Sigmoid colon (tissue), 7 donors: ENCODE data around the gene HOXB8. TPM values are rescaled to one million over a fixed set of nuclear protein-coding genes. Genes with fewer than 3 reads are reported as not detected.
A peak's percentile ranks its signal among the peaks of the same experiment; 100 is the strongest.

Experiments
- DNase-seq: peaks from one replicate; pipeline ENCODE4 v3.0.0-alpha.2; 2019
- H3K27ac ChIP-seq, 4 donors: fragments of 200-600 bp; sonication (generic); one replicate each; pipeline ENCODE4 v1.5.1; 2016 to 2019; ENCODE audit warnings: mild to moderate bottlenecking in 1 of 4
- H3K27me3 ChIP-seq, 3 donors: fragments of 200-600 bp; sonication (generic); one replicate each; pipeline ENCODE4 v1.5.1; 2019; ENCODE audit warnings: mild to moderate bottlenecking in 1 of 3
- H3K36me3 ChIP-seq, 4 donors: fragments of 200-600 bp; sonication (generic); one replicate each; pipeline ENCODE4 v1.5.1; 2016 to 2019
- H3K4me1 ChIP-seq, 4 donors: fragments of 200-600 bp; sonication (generic); one replicate each; pipeline ENCODE4 v1.5.1; 2017 to 2019
- H3K4me3 ChIP-seq, 4 donors: fragments of 200-600 bp; sonication (generic); one replicate each; pipeline ENCODE4 v1.5.1; 2017 to 2019; ENCODE audit warnings: mild to moderate bottlenecking in 2 of 4, moderate library complexity in 1 of 4
- H3K9me3 ChIP-seq, 4 donors: fragments of 200-600 bp in 3 of 4; sonication (generic) in 3 of 4; one replicate each; pipeline versions ENCODE4 v1.5.1 to v1.6.1; 2013 to 2019
- CTCF ChIP-seq, 4 experiments: fragments of 450-650 bp in 3 of 4; fragments of 200-600 bp in 1 of 4; IDR thresholded peaks; one replicate each; pipeline ENCODE4 v1.5.1; 2016 to 2019; ENCODE audit warnings: antibody characterized with exemption in 4 of 4, mild to moderate bottlenecking in 3 of 4, moderate library complexity in 2 of 4
- EP300 ChIP-seq, 4 donors: sonication (generic); formaldehyde crosslinking; IDR thresholded peaks; one replicate each; pipeline ENCODE4 v1.6.1; 2017; ENCODE audit warnings: antibody characterized with exemption in 4 of 4
- POLR2A ChIP-seq, 2 donors: fragments of 450-650 bp; IDR thresholded peaks; one replicate each; pipeline ENCODE4 v1.6.1; 2016; ENCODE audit warnings: antibody characterized with exemption in 2 of 2, mild to moderate bottlenecking in 2 of 2, moderate library complexity in 2 of 2
- POLR2AphosphoS5 ChIP-seq, 4 donors: sonication (generic); formaldehyde crosslinking; IDR thresholded peaks; one replicate each; pipeline ENCODE4 v1.6.1; 2017; ENCODE audit warnings: antibody characterized with exemption in 4 of 4
- WGBS, 2 donors: extraction: QIAGEN DNeasy Blood & Tissue Kit; methylation state at CpG; one replicate each; pipeline ENCODE4 v1.1.7; 2013; 5-methylcytosine and 5-hydroxymethylcytosine counted together
- intact Hi-C: fragments of 100-400 bp; cut with DNase I; formaldehyde crosslinking; loops from one replicate; pipeline ENCODE4 v1.15.1; 2023
- polyA plus RNA-seq, 3 donors: library from polyadenylated mRNA; stranded (reverse); fragments of 200-250 nt; gene quantifications; one replicate each; pipeline ENCODE4 v1.2.3, GENCODE V29; 2013
- total RNA-seq, 4 donors: library from RNA; depleted of rRNA; stranded (reverse); fragments of >200 nt; gene quantifications; one replicate each; pipeline ENCODE4 v1.1.0, GENCODE V29; 2016
- donor health status: healthy with polysubstance abuse.
- donor health status: Bipolar disorder and iron deficiency.
- donor health status: healthy.

Gene HOXB8
- total and polyA plus RNA-seq, 7 donors = 0.68 to 3.4 (median 2.2) TPM; not detected in 3

DNA sequence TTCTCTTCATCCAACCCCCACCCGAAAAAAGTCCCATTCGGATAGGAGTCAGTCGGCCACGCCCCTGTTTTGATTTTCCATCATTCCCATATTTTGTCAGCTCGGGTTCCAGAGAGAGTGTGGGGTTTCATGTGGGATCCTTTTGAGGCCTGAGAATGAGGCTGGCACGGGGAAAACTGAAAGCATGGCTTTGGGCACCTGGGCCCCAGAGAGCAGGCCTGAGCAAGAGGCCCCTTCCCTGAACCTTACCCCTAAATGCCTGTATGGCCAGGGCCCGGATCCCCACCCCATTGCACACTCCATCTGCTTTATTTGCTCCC is 32.4 kb downstream of the HOXB8 start:
- peaks cover 0 to 66% (median 46%) of the 10 kb centered on the region in 4 donors for H3K4me1 ChIP-seq
- DNase-seq = no peak
- H3K9me3 ChIP-seq = no peaks in the 10 kb centered on the region
- no peaks in the 10 kb centered on the region for H3K27me3 ChIP-seq
- TF ChIP-seq POLR2AphosphoS5 (IDR thresholded peaks at IDR 0.05) (no peak), POLR2A (IDR thresholded peaks at IDR 0.05) (no peak), EP300 (IDR thresholded peaks at IDR 0.05) (no peak)
- H3K4me3 ChIP-seq = peak overlapping the region; percentile 66 to 84 (median 70)
- H3K36me3 ChIP-seq = no peaks in the 10 kb centered on the region
- WGBS, 2 donors = 42 to 43% methylated on average over 7 of the region's 7 CpGs
- peak overlapping the region; percentile 94 to 99 (median 96) for H3K27ac ChIP-seq
- intact Hi-C loops = no loop called here

DNA sequence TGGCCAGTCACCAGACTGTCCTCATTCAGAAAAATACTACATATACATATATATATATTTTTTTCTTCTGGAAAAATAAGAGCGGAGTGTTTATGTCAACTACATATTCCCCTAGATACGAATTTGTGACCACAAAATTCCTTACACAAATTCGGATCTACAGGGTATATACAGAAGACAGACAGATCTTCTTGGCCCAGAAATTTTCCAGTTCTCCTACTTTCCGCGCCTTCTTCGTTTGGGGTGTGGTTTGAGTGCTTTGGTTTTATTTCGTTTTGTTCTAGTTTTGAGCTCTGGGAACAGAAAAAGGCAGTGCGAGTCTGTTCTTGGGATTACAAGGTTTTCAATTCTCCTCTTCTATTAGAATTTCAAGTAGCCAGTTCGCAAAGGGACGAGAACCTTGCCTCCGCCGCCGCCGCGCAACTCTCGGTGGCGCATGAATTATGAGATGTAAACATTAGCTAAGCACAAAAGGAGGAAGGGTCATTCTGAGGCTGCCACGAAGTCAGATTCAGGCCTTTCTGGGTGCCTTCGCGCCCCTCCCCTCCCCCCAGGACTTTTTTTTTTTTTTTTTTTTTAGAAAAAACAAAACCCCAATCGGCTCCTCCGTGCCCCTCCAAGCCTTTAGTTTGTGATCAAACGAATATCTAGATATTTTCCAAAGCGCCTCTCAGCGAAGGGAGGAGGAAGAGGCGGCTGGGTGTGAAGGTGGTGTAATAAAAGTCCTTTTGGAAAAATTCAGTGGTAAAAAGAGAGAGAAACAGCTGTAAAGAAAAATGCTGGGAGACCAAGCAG is 35.1 kb downstream of the HOXB8 start:
- H3K4me3 ChIP-seq = peak overlapping the region; percentile 66 to 84 (median 70)
- no peaks in the 10 kb centered on the region for H3K9me3 ChIP-seq
- peaks cover 0 to 74% (median 53%) of the 10 kb centered on the region in 4 donors for H3K4me1 ChIP-seq
- no peaks in the 10 kb centered on the region for H3K36me3 ChIP-seq
- TF ChIP-seq POLR2AphosphoS5 (IDR thresholded peaks at IDR 0.05) (peak in 3 of 4 donors; percentile 64 to 75 (median 72)), CTCF (IDR thresholded peaks at IDR 0.05) (no peak), POLR2A (IDR thresholded peaks at IDR 0.05) (peak in 1 of 2 donors; percentile 8)
- intact Hi-C loops = no loop called here
- H3K27me3 ChIP-seq = no peaks in the 10 kb centered on the region
- WGBS, 2 donors = 8 to 28% methylated on average over 26 of the region's 26 CpGs
- peak overlapping the region; percentile 94 to 99 (median 96) for H3K27ac ChIP-seq
- DNase-seq = no peak

DNA sequence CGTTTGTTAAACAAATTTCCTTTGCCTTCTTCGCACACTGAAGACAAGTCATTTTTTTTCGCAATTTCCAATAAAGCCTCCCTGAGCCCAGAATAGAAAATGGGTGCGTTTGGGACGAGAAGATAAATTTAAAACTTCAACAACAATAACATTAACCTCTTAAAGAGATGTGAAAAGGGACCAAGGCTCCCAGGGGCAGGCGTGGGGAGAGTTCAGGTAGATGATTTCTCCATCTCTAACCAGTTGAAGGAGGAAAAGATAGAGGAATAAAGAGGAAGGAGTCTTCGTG is 35.7 kb downstream of the HOXB8 start:
- Histone ChIP-seq H3K9me3 (no peaks in the 10 kb centered on the region), H3K4me3 (peak overlapping the region; percentile 66 to 84 (median 70)), H3K4me1 (peaks cover 0 to 74% (median 54%) of the 10 kb centered on the region in 4 donors), H3K36me3 (no peaks in the 10 kb centered on the region), H3K27me3 (no peaks in the 10 kb centered on the region), H3K27ac (peak overlapping the region in 3 of 4 donors; percentile 95 to 99 (median 97))
- 38 to 45% methylated on average over 7 of the region's 7 CpGs for WGBS, 2 donors
- no peak for DNase-seq
- intact Hi-C loops = no loop called here
- TF ChIP-seq POLR2A (IDR thresholded peaks at IDR 0.05) (no peak), POLR2AphosphoS5 (IDR thresholded peaks at IDR 0.05) (no peak), EP300 (IDR thresholded peaks at IDR 0.05) (no peak), CTCF (IDR thresholded peaks at IDR 0.05) (no peak)

GRCh38 chr17:48578616-48579470 is 36.2 kb downstream of the HOXB8 start:
- TF ChIP-seq POLR2A (IDR thresholded peaks at IDR 0.05) (no peak), CTCF (IDR thresholded peaks at IDR 0.05) (no peak)
- Histone ChIP-seq H3K27me3 (no peaks in the 10 kb centered on the region), H3K4me3 (peak overlapping the region; percentile 66 to 84 (median 70)), H3K9me3 (no peaks in the 10 kb centered on the region), H3K27ac (peak overlapping the region; percentile 94 to 99 (median 96)), H3K4me1 (peaks cover 0 to 74% (median 54%) of the 10 kb centered on the region in 4 donors), H3K36me3 (no peaks in the 10 kb centered on the region)
- WGBS, 2 donors = 31 to 44% methylated on average over 43 of the region's 43 CpGs
- no peak for DNase-seq
- intact Hi-C loops = no loop called here
